GM12878 (cell line): Measurements from ENCODE around the gene KCNMB2. TPM values are rescaled to one million over a fixed set of nuclear protein-coding genes. Genes with fewer than 3 reads are reported as not detected.
A peak's percentile ranks its signal among the peaks of the same experiment; 100 is the strongest.

Experiments
- ATAC-seq: fragments of 200-7000 bp; cut with Tn5 transposase; 3 replicates; pipeline ENCODE4 v1.9.1; 2020; ENCODE audit warnings: mild to moderate bottlenecking, moderate library complexity
- BruUV-seq: library from RNA; stranded (reverse); fragments of 400-500 nt; replicated peaks from 2 replicates; lab custom pipeline; 2021; lab: Mats Ljungman, UMichigan
- CTCF ChIA-PET: fragments of 300-600 bp; sonication (Branson Sonifier 250); formaldehyde crosslinking; extraction: SDS; loops from one replicate; lab custom pipeline; 2021; ENCODE audit warnings: inconsistent platforms; lab: Yijun Ruan, JAX
- POLR2A ChIA-PET: fragments of 350-600 bp; formaldehyde crosslinking; extraction: SDS; loops from one replicate; lab custom pipeline; 2021; ENCODE audit warnings: inconsistent platforms; lab: Charles Lee
- RAD21 ChIA-PET: fragments of 300-600 bp; sonication (Branson Sonifier 250); formaldehyde crosslinking; loops from one replicate; lab custom pipeline; 2023; ENCODE audit warnings: antibody characterized with exemption; ENCODE audit not compliant: unreplicated experiment; lab: Charles Lee
- SMC1A ChIA-PET: fragments of 300-600 bp; sonication (Branson Sonifier 250); formaldehyde crosslinking; loops from one replicate; lab custom pipeline; 2023; ENCODE audit not compliant: unreplicated experiment, uncharacterized antibody; lab: Charles Lee
- DNase-seq: peaks from one replicate; pipeline ENCODE4 v3.0.0-alpha.2; 2011; ENCODE audit warnings: low read depth, low spot score
- FAIRE-seq: peaks from 3 replicates; lab custom pipeline; 2011; peaks lifted over from hg19 to GRCh38; lab: Jason Lieb, UNC
- H2AFZ ChIP-seq: 2 replicates; pipeline ENCODE4 v1.6.0; 2011; ENCODE audit warnings: low read depth, low read length, control low read depth; ENCODE audit not compliant: control insufficient read depth
- H3K27ac ChIP-seq: 2 replicates; pipeline ENCODE4 v1.5.1; 2011; ENCODE audit warnings: control low read depth; ENCODE audit not compliant: control insufficient read depth, insufficient read depth
- H3K27me3 ChIP-seq, 2 experiments: replicated peaks in 1 of 2; 2 replicates each; pipeline versions ENCODE4 v1.6.0 to v1.6.1; 2011; ENCODE audit warnings: low read length in 1 of 2; ENCODE audit not compliant: control insufficient read depth in 2 of 2, insufficient read depth in 2 of 2
- H3K36me3 ChIP-seq, 2 experiments: 2 replicates each; pipeline ENCODE4 v1.5.1; 2011; ENCODE audit warnings: low read length in 1 of 2; ENCODE audit not compliant: control insufficient read depth in 2 of 2, insufficient read depth in 2 of 2
- H3K4me1 ChIP-seq: 2 replicates; pipeline ENCODE4 v1.6.1; 2011; ENCODE audit warnings: mild to moderate bottlenecking, low read length, moderate library complexity, mixed read lengths; ENCODE audit not compliant: control insufficient read depth, insufficient read depth
- H3K4me2 ChIP-seq: 2 replicates; pipeline ENCODE4 v1.6.0; 2011; ENCODE audit warnings: control low read depth; ENCODE audit not compliant: control insufficient read depth, insufficient read depth
- H3K4me3 ChIP-seq: fragments of 200-600 bp; sonication (generic); 2 replicates; pipeline ENCODE4 v1.5.1; 2016
- H3K79me2 ChIP-seq: 2 replicates; pipeline ENCODE4 v1.6.0; 2011; ENCODE audit warnings: low read length; ENCODE audit not compliant: control insufficient read depth, insufficient read depth
- H3K9ac ChIP-seq: 2 replicates; pipeline ENCODE4 v1.8.0; 2011; ENCODE audit warnings: low read length, control low read depth, mixed read lengths; ENCODE audit not compliant: control insufficient read depth, insufficient read depth
- H3K9me3 ChIP-seq: replicated peaks from 3 replicates; pipeline ENCODE4 v1.5.1; 2011; ENCODE audit warnings: mild to moderate bottlenecking, low read length; ENCODE audit not compliant: control insufficient read depth, insufficient read depth
- H4K20me1 ChIP-seq: 2 replicates; pipeline ENCODE4 v1.6.0; 2011; ENCODE audit not compliant: control insufficient read depth, insufficient read depth
- ATF2 ChIP-seq: IDR thresholded peaks from 2 replicates; pipeline ENCODE4 v1.6.1; 2012; ENCODE audit warnings: low read length, inconsistent platforms
- MEF2A ChIP-seq: IDR thresholded peaks from 2 replicates; pipeline ENCODE4 v1.6.1; 2011; ENCODE audit warnings: low read depth, mild to moderate bottlenecking, low read length, moderate library complexity; ENCODE audit not compliant: insufficient read depth
- MXI1 ChIP-seq: fragments of 150-350 bp; IDR thresholded peaks from 2 replicates; pipeline ENCODE4 v1.6.1; 2011; ENCODE audit warnings: low read depth, mild to moderate bottlenecking, inconsistent platforms, low read length, improper control_type of control experiment
- NBN ChIP-seq: fragments of 450-650 bp; IDR thresholded peaks from 2 replicates; pipeline ENCODE4 v1.6.1; 2016
- SIN3A ChIP-seq: IDR thresholded peaks from 2 replicates; pipeline ENCODE4 v1.6.1; 2012; ENCODE audit warnings: low read depth, low read length, improper control_type of control experiment
- WGBS: methylation state at CpG from one replicate; pipeline ENCODE4 v1.1.6; 2016; ENCODE audit warnings: low lambda C conversion rate; ENCODE audit not compliant: insufficient replicate concordance, insufficient coverage; ENCODE audit errors: missing lambda C conversion rate; 5-methylcytosine and 5-hydroxymethylcytosine counted together
- in situ Hi-C: fragments of 300-500 bp; cut with MboI; formaldehyde crosslinking; loops from 9 replicates; pipeline ENCODE4 v1.14.3; 2018; ENCODE audit warnings: mixed read lengths
- intact Hi-C: fragments of 100-400 bp; cut with micrococcal nuclease; formaldehyde crosslinking; loops from one replicate; pipeline ENCODE4 v1.14.2; 2022; ENCODE audit not compliant: unreplicated experiment
- polyA plus RNA-seq, 11 experiments: library from polyadenylated mRNA; depleted of rRNA in 4 of 11; unstranded in 6 of 11; stranded (reverse) in 5 of 11; fragments of >200 nt; fragmentation: Nextera tagmentation in 4 of 11; fragmentation: Illumina TruSeq in 1 of 11; extraction: Ambion mirVana in 4 of 11; extraction: Trizol in 1 of 11; gene quantifications; 1 replicate in 1 of 11; 2 replicates in 10 of 11; pipeline versions ENCODE4 v1.2.1 to v1.2.3, GENCODE V29; 2011 to 2016; ENCODE audit warnings: inconsistent platforms in 2 of 11, missing spikeins in 2 of 11, low read depth in 1 of 11
- total RNA-seq, 4 experiments: library from RNA; depleted of rRNA in 3 of 4; stranded (reverse); fragments of >200 nt in 3 of 4; fragmentation: Illumina TruSeq in 1 of 4; extraction: Trizol in 1 of 4; gene quantifications; 2 replicates each; pipeline versions ENCODE4 v1.2.1 to v1.2.3, GENCODE V29; 2013 to 2021

The KCNMB2 gene
- total and polyA plus RNA-seq, 10 of the 15 experiments (the other 5 are each of a cell fraction or from before 2014, with no cell fraction given): 0.22 to 18.8 (median 11.0) TPM

DNA sequence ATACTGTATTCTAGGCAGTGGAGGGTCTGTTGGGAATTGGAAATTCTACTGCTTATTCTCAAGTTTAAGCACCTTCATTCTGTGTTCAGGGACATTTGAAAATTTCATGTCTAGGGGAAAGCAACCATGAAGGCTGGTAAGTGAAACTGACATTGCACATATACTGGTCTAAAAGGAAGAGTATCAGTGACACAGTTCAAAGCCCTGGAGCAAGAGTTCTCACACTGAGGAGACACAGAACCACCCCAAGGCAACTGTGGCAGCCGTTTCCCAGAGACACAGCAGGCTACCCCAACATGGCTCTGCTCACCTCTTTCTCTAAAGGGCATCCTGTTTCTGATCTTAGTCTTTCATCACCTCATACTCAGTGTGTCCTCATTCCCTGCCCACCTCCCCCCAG lies 67.5 kb downstream of the KCNMB2 start (continued):
- TF ChIP-seq MXI1 (no peak), NBN (no peak), ATF2 (0 out of 2 replicates have a peak, but pooled peaks have one; percentile 26)

DNA sequence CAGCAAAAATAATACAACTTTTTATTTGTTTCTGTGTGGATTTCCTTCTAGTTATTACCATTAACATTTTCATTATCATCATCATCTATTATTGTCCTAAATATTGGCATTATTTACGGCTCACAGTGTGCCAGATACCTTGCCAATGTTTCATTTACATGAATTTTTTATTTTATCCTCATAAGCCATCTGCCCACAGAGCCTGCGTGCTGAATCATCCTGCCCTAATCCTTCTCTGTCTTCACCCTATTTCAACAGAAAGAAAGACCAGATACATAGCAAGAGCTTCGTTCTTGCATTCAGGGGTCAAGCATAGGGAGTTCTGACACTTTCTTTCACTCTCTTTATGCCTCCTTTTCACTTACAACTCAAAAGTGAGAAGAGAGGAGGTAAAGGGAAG lies 82.0 kb downstream of the KCNMB2 start:
- ChIA-PET RAD21 (no interaction called here), SMC1A (no interaction called here), CTCF (no interaction called here), POLR2A (no interaction called here)
- Histone ChIP-seq H3K27me3 (no peaks in the 10 kb centered on the region), H3K27ac (no peak overlapping the region; the same call in 1 of the 2 replicates), H3K79me2 (no peaks in the 10 kb centered on the region; the same call in none of the 2 replicates), H4K20me1 (no peaks in the 10 kb centered on the region), H3K4me1 (no peaks in the 10 kb centered on the region), H3K36me3 (no peaks in the 10 kb centered on the region), H3K4me2 (peak overlapping the region; percentile 73), H2AFZ (peak overlapping the region; percentile 78), H3K4me3 (no peak overlapping the region), H3K9ac (no peak overlapping the region)
- intact Hi-C loops: no loop called here
- FAIRE-seq (no peak), ATAC-seq (no peak)
- 53% methylated on average over 3 of the region's 3 CpGs for WGBS
- BruUV-seq: no TSS peak
- in situ Hi-C loops: no loop called here
- TF ChIP-seq MEF2A (peak; percentile 67; the same call in 1 of the 2 replicates), SIN3A (no peak)
- TF ChIP-seq, all 136 proteins: peak for 1
- no peak for DNase-seq
- peaks cover 2% of the 10 kb centered on the region; the same call in 2 of the 3 replicates for H3K9me3 ChIP-seq
